22Rv1 (cell line): ENCODE measurements around the gene PDE6A.

Source experiments
- CTCF ChIP-seq: fragments of 450-650 bp; IDR thresholded peaks from 2 replicates; pipeline ENCODE4 v1.5.1; 2017; ENCODE audit warnings: mild to moderate bottlenecking
- ZFX ChIP-seq: fragments of 450-650 bp; IDR thresholded peaks from 2 replicates; pipeline ENCODE4 v1.6.1; 2017; ENCODE audit warnings: antibody characterized with exemption, borderline replicate concordance

DNA sequence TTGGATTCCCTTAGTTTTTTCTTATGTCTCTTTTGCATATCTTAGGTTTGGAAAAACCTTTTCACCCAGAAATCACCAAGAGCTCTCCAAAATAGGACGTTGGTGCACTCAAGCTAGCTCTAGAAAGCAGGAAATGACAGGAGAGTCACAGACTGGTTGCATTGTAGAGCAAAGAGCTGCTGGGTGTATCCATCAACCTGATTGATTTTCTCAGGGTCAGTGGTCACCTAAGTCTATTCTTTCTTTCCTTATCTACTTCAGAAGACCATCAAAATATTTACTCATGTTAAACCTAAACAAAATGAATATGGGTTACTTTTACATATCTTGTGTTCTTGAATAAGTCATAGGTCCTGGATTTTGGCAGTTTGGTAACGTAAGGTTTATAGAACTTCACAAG lies 30.8 kb upstream of the PDE6A start:
- no peak for TF ChIP-seq CTCF
- no peak for TF ChIP-seq ZFX
